HG03103 (cell line): ENCODE measurements around the gene ELFN1.

ENCODE experiments used
- ATAC-seq: cut with Tn5 transposase; IDR thresholded peaks from one replicate; pipeline ENCODE4 v1.9.1; 2021; ENCODE audit warnings: low read depth; ENCODE audit not compliant: unreplicated experiment

ELFN1 gene

DNA sequence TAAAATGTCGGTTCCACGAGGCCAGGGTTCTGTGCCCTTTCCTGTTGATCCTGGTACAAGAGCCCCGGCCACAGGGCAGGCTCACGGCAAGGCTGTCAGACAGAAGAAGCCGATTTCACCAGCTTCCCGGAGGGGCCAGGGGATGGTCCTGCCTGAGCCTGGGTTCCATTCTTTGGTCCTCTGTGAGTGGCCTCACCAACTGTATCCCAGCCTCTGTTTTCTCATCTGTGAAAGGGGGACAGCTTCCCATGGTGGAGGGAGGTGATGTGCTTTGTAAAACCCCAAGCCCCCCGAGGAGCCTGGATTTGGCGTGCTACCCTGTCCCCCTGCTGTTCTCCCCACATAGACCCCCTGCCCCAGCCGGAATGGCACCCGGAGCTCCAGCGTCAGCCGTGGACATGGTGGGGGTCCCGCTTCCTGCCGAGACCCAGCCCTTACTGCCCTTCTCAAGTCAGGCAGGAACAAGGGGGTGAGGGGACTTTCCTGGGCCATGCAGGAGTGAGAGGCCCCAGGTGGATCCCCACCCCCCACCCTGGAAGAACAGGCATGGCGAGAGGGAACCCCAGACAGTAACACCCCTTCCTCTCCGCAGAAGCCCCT, 28.3 kb upstream of the ELFN1 start:
- ATAC-seq, result no peak

DNA sequence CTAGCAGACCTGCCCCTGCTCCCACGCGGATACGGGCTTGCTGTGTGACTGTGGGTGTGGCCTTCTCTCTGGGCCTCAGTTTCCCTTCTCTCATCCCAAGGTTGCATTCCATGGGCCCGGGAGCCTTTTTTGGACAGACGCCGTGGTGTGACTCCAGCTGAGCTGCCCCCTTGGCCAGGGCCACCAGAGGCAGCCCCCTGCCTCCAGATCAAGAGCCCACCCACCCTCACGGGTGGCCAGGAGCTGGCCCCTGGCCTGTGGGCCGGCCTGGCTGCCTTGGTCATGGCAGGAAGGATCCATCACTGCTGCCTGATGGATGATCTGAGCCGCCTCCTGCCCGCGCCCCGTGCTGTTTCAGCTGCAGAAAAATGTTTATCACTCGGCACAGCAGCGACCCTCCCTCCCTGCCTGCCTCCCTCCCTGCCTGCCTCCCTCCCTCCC, 27.8 kb upstream of the ELFN1 start:
- no peak for ATAC-seq

GRCh38 chr7:1643270-1644092, 26.6 kb upstream of the ELFN1 start:
- no peak for ATAC-seq

GRCh38 chr7:1644341-1645070, 25.6 kb upstream of the ELFN1 start:
- no peak for ATAC-seq

DNA sequence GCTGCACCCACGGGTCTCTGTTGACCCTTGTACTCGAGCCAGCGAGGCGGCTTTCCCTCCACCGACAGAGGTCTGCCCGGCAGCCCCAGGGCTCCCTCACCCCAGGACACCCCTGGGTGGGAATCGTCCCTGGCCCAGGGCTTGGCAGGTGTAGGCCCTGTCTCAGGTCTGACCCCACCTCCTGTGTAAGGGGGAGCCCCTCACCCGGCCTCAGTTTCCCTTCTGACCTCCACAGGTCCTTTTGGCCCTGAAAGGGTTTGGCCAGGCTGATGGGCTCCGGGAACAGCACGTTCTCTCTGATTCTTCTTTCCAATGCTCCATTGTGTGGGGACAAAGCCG, 25.0 kb upstream of the ELFN1 start:
- ATAC-seq, result no peak

GRCh38 chr7:1645476-1645875, 24.6 kb upstream of the ELFN1 start:
- ATAC-seq, result no peak

DNA sequence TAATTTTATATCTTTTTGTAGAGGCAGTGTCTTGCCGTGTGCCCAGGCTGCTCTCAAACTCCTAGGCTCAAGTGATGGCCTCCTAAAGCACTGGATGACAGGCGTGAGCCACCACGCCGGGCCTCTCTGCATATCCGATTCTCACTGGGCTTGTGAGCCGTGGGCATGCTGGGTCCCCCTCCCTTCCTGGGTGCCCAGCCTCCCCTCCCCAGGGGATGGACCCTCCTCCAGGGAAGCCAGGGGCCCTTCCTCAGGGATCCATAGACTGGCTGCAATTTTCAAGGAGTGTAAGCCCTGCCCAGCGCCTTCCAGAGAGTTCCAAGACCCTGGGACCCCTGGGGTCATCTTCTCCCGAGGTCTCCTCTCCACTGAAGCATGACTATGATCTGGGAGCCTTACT, 23.7 kb upstream of the ELFN1 start:
- ATAC-seq, result no peak

GRCh38 chr7:1646957-1647891, 22.9 kb upstream of the ELFN1 start:
- ATAC-seq, result no peak

- ATAC-seq, result no peak
These were observed 22.0 kb upstream of the ELFN1 start for GRCh38 chr7:1647961-1648672.

- no peak for ATAC-seq
These were observed 20.2 kb upstream of the ELFN1 start for GRCh38 chr7:1649751-1650326.

- no peak for ATAC-seq
These were observed 19.6 kb upstream of the ELFN1 start for GRCh38 chr7:1650363-1651030.

- no peak for ATAC-seq
These were observed 19.0 kb upstream of the ELFN1 start for GRCh38 chr7:1651031-1651446.

- no peak for ATAC-seq
These were observed 18.2 kb upstream of the ELFN1 start for GRCh38 chr7:1651891-1652290.

DNA sequence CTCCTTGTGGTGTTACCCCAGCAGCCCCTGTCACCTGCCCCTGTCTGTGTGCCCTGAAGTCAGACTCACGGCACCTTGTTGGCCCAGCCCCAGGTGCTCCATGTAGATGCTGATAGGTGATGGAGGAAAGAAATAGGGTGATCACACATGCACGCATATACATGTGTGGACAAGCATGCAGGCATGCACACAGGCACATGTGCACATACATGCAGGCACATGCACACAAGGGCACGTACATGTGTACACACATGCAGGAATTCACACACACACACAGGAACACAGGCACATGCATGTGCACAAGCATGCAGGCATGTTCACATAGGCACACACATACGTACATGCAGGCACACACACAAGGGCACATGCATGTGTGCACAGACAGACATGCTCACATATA, 16.6 kb upstream of the ELFN1 start:
- no peak for ATAC-seq

DNA sequence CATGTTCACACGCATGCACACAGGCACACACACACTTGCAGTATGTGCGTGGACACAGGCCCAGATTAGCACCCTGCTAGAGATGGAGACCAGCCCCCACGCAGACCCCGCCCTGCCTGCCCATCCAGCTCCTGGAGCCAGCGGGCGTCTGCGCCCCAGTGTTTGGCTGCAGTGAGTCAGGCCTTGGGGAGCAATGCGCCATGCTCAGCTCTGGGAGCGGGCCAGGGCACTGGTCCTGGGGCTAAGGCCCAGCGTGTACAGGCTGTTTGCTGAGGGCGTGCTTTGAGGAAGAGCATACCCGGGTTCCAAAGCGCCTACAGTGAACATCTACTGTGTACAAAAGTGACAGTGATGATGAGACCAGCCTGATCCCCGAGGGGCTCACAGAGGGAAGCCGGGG, 16.0 kb upstream of the ELFN1 start:
- ATAC-seq, result no peak

GRCh38 chr7:1654738-1655475, 15.2 kb upstream of the ELFN1 start:
- ATAC-seq, result no peak

DNA sequence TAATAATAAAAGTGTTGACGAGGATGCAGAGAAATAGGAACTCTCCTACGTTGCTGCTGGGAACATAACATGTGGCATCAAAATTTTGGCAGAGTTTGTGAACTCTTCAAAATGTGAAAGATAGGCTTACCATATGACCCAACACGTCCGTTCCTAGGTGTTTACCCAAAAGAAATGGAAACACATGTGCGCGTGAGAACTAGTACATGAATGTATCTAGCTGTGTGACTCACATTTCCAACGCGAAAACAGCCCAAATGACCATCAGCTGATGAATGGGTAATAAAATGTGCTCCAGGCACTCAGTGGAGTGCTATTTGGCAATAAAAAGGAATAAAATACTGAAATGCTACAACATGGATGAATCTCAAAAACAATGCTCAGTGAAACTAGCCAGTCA, 10.4 kb upstream of the ELFN1 start:
- no peak for ATAC-seq

GRCh38 chr7:1661461-1661860, 8.6 kb upstream of the ELFN1 start:
- no peak for ATAC-seq
